ENCODE measurements around the gene SLC12A9.
"Not testable (repeated sequence)": the region's sequence is repeated elsewhere in the genome, so short reads cannot be mapped to it uniquely, and the experiment has no call there.

DNA sequence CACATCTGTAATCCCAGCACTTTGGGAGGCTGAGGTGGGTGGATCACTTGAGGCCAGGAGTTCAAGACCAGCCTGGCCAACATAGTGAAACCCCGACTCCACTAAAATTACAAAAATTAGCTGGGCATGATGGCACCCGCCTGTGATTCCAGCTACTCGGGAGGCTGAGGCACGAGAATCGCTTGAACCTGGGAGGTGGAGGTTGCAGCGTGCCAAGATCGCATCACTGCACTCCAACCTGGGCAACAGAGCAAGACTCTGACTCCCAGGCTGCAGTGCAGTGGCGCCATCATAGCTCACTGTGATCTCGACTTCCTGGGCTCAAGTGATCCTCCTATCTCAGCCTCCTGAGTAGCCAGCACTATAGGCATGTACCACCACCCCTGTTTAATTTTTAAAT is 2.4 kb downstream of the SLC12A9 start:
- TF ChIP-seq, protein P1, sequence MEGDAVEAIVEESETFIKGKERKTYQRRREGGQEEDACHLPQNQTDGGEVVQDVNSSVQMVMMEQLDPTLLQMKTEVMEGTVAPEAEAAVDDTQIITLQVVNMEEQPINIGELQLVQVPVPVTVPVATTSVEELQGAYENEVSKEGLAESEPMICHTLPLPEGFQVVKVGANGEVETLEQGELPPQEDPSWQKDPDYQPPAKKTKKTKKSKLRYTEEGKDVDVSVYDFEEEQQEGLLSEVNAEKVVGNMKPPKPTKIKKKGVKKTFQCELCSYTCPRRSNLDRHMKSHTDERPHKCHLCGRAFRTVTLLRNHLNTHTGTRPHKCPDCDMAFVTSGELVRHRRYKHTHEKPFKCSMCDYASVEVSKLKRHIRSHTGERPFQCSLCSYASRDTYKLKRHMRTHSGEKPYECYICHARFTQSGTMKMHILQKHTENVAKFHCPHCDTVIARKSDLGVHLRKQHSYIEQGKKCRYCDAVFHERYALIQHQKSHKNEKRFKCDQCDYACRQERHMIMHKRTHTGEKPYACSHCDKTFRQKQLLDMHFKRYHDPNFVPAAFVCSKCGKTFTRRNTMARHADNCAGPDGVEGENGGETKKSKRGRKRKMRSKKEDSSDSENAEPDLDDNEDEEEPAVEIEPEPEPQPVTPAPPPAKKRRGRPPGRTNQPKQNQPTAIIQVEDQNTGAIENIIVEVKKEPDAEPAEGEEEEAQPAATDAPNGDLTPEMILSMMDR (IDR thresholded peaks at IDR 0.05), result not testable (repeated sequence)
- TF ChIP-seq POLR2AphosphoS5, POLR2A (IDR thresholded peaks at IDR 0.05): not testable (repeated sequence)
